HFFc6 (cell line): Measurements from ENCODE around the gene TMEM132D. TPM values are rescaled to one million over a fixed set of nuclear protein-coding genes. Genes with fewer than 3 reads are reported as not detected.

Experiments used
- DNase-seq: peaks from one replicate; pipeline ENCODE4 v3.0.0-alpha.2; 2018
- H3K27ac Mint-ChIP-seq: 2 replicates; pipeline ENCODE4 v1.8.0; 2020; ENCODE audit warnings: mild to moderate bottlenecking, mixed read lengths
- H3K27me3 Mint-ChIP-seq: 2 replicates; pipeline ENCODE4 v1.8.0; 2021; ENCODE audit warnings: mild to moderate bottlenecking, moderate library complexity, mixed read lengths; ENCODE audit not compliant: insufficient read depth
- H3K36me3 Mint-ChIP-seq: 2 replicates; pipeline ENCODE4 v1.8.0; 2021; ENCODE audit warnings: low read depth, mixed read lengths
- H3K4me1 Mint-ChIP-seq: 2 replicates; pipeline ENCODE4 v1.8.0; 2020; ENCODE audit warnings: low read depth, mixed read lengths
- H3K4me3 Mint-ChIP-seq: 2 replicates; pipeline ENCODE4 v1.8.0; 2020; ENCODE audit warnings: mild to moderate bottlenecking, moderate library complexity, mixed read lengths
- H3K9me3 Mint-ChIP-seq: 2 replicates; pipeline ENCODE4 v1.8.0; 2020; ENCODE audit warnings: mild to moderate bottlenecking, mixed read lengths
- CTCF ChIP-seq: fragments of 200-600 bp; sonication (generic); IDR thresholded peaks from 2 replicates; pipeline ENCODE4 v1.5.0; 2021; ENCODE audit warnings: antibody characterized with exemption, mild to moderate bottlenecking
- total RNA-seq, 6 experiments: library from RNA; stranded (reverse); fragmentation: NEBNext Ultra II Directional; extraction: Animal tissue kit (Norgen Biotek cat#: 25700); gene quantifications; 2 replicates in 1 of 6; 3 replicates in 5 of 6; pipeline ENCODE4 v1.2.3, GENCODE V29; 2021

TMEM132D gene
- total RNA-seq, 6 experiments from 2014 or later, result not detected

- Mint-ChIP-seq H3K27me3 (no peaks in the 10 kb centered on the region), H3K9me3 (peaks cover 74% of the 10 kb centered on the region), H3K27ac (no peak overlapping the region), H3K4me3 (no peak overlapping the region), H3K36me3 (peaks cover 14% of the 10 kb centered on the region), H3K4me1 (no peaks in the 10 kb centered on the region)
- DNase-seq, result no peak
- no peak for TF ChIP-seq CTCF
Observed at GRCh38 chr12:129706716-129707115, 197.1 kb downstream of the TMEM132D start.

- H3K27ac Mint-ChIP-seq, result no peak overlapping the region
- no peak for TF ChIP-seq CTCF
- DNase-seq, result no peak
- H3K27me3 Mint-ChIP-seq, result no peaks in the 10 kb centered on the region; the same call in 1 of the 2 replicates
- H3K9me3 Mint-ChIP-seq, result peaks cover 74% of the 10 kb centered on the region
- no peaks in the 10 kb centered on the region for H3K4me1 Mint-ChIP-seq
- H3K36me3 Mint-ChIP-seq, result peaks cover 14% of the 10 kb centered on the region
- H3K4me3 Mint-ChIP-seq, result no peak overlapping the region
Observed at GRCh38 chr12:129704232-129704830, 199.5 kb downstream of the TMEM132D start.

- no peak for TF ChIP-seq CTCF
- Mint-ChIP-seq H3K27ac (no peak overlapping the region), H3K27me3 (no peaks in the 10 kb centered on the region; the same call in 1 of the 2 replicates), H3K4me3 (no peak overlapping the region), H3K36me3 (peaks cover 7% of the 10 kb centered on the region; the same call in 1 of the 2 replicates), H3K9me3 (peaks cover 55% of the 10 kb centered on the region), H3K4me1 (no peaks in the 10 kb centered on the region)
- no peak for DNase-seq
Observed at GRCh38 chr12:129701631-129702101, 202.2 kb downstream of the TMEM132D start.

- Mint-ChIP-seq H3K36me3 (peaks cover 7% of the 10 kb centered on the region; the same call in 1 of the 2 replicates), H3K27ac (no peak overlapping the region), H3K4me1 (no peaks in the 10 kb centered on the region), H3K4me3 (no peak overlapping the region), H3K27me3 (no peaks in the 10 kb centered on the region; the same call in 1 of the 2 replicates), H3K9me3 (peaks cover 49% of the 10 kb centered on the region)
- no peak for TF ChIP-seq CTCF
- no peak for DNase-seq
Observed at GRCh38 chr12:129700036-129700435, 203.8 kb downstream of the TMEM132D start.

GRCh38 chr12:129696926-129697325 is 206.9 kb downstream of the TMEM132D start:
- Mint-ChIP-seq H3K27me3 (no peaks in the 10 kb centered on the region; the same call in 1 of the 2 replicates), H3K4me3 (no peak overlapping the region), H3K9me3 (peaks cover 40% of the 10 kb centered on the region), H3K4me1 (no peaks in the 10 kb centered on the region), H3K36me3 (peaks cover 7% of the 10 kb centered on the region; the same call in 1 of the 2 replicates), H3K27ac (no peak overlapping the region)
- TF ChIP-seq CTCF, result no peak
- no peak for DNase-seq
